ENCODE data around the gene ECE1.
"Not testable (repeated sequence)": the region's sequence is repeated elsewhere in the genome, so short reads cannot be mapped to it uniquely, and the experiment has no call there.

The ECE1 gene

GRCh38 chr1:21246905-21247642 lies 43.2 kb downstream of the ECE1 start:
- DNase-seq = no peak

- no peak for DNase-seq
Measured at GRCh38 chr1:21245688-21246229, 44.5 kb downstream of the ECE1 start.

GRCh38 chr1:21244986-21245687 lies 45.1 kb downstream of the ECE1 start:
- no peak for DNase-seq

- DNase-seq = no peak
Measured at GRCh38 chr1:21244154-21244553, 46.1 kb downstream of the ECE1 start.

GRCh38 chr1:21242846-21243245 lies 47.4 kb downstream of the ECE1 start:
- DNase-seq = no peak

GRCh38 chr1:21241771-21242581 lies 48.3 kb downstream of the ECE1 start:
- no peak for DNase-seq

- DNase-seq = no peak
Measured at GRCh38 chr1:21240706-21241105, 49.6 kb downstream of the ECE1 start.

GRCh38 chr1:21239221-21239620 lies 51.0 kb downstream of the ECE1 start:
- no peak for DNase-seq

GRCh38 chr1:21238141-21238800 lies 52.0 kb downstream of the ECE1 start:
- DNase-seq = no peak

- DNase-seq = no peak
Measured at GRCh38 chr1:21237446-21238088, 52.7 kb downstream of the ECE1 start.

GRCh38 chr1:21236178-21236577 lies 54.1 kb downstream of the ECE1 start:
- DNase-seq = no peak

GRCh38 chr1:21234779-21235178 lies 55.5 kb downstream of the ECE1 start:
- DNase-seq = no peak

GRCh38 chr1:21233490-21233889 lies 56.8 kb downstream of the ECE1 start:
- no peak for DNase-seq

- peak; percentile 61 for DNase-seq
Measured at GRCh38 chr1:21232044-21232443, 58.2 kb downstream of the ECE1 start.

- DNase-seq = no peak
Measured at GRCh38 chr1:21229246-21230000, 60.8 kb downstream of the ECE1 start.

GRCh38 chr1:21228224-21228623 lies 62.0 kb downstream of the ECE1 start:
- not testable (repeated sequence) for DNase-seq

GRCh38 chr1:21225065-21225464 lies 65.2 kb downstream of the ECE1 start:
- no peak for DNase-seq

GRCh38 chr1:21220815-21221214 lies 69.4 kb downstream of the ECE1 start:
- no peak for DNase-seq

- no peak for DNase-seq
Measured at GRCh38 chr1:21219674-21220073, 70.6 kb downstream of the ECE1 start.

- no peak for DNase-seq
Measured at GRCh38 chr1:21217812-21218596, 72.3 kb downstream of the ECE1 start.
